VCaP (cell line): ENCODE measurements around the gene BDKRB2.

Experiments
- H3K27ac ChIP-seq: fragments of 450-650 bp; 2 replicates; pipeline ENCODE4 v1.5.1; 2017
- CTCF ChIP-seq: fragments of 450-650 bp; conservative IDR thresholded peaks from 2 replicates; pipeline ENCODE4 v1.5.1; 2017; ENCODE audit warnings: mild to moderate bottlenecking, moderate library complexity

BDKRB2 gene

GRCh38 chr14:96202441-96203094 lies 2.1 kb upstream of the BDKRB2 start:
- TF ChIP-seq CTCF, result no peak
- no peak overlapping the region for H3K27ac ChIP-seq

- H3K27ac ChIP-seq, result no peak overlapping the region
Measured at GRCh38 chr14:96203116-96203515, 1.5 kb upstream of the BDKRB2 start.

GRCh38 chr14:96203635-96204034 lies 1.0 kb upstream of the BDKRB2 start:
- H3K27ac ChIP-seq, result peak overlapping the region; percentile 46; the same call in 1 of the 2 replicates
- TF ChIP-seq CTCF, result no peak

More at GRCh38 chr14:96203116-96203515, 1.5 kb upstream of the BDKRB2 start:
- TF ChIP-seq CTCF, result no peak

- no peak for TF ChIP-seq CTCF
- H3K27ac ChIP-seq, result peak overlapping the region; percentile 46; the same call in 1 of the 2 replicates
Measured at GRCh38 chr14:96205059-96205977, 679 bp downstream of the BDKRB2 start.

- TF ChIP-seq CTCF, result no peak
- no peak overlapping the region for H3K27ac ChIP-seq
Measured at GRCh38 chr14:96205978-96206360, 1.3 kb downstream of the BDKRB2 start.

- no peak overlapping the region for H3K27ac ChIP-seq
- TF ChIP-seq CTCF, result no peak
Measured at GRCh38 chr14:96206461-96206860, 1.8 kb downstream of the BDKRB2 start.

GRCh38 chr14:96207686-96208085 lies 3.0 kb downstream of the BDKRB2 start:
- H3K27ac ChIP-seq, result no peak overlapping the region

More at GRCh38 chr14:96207686-96208085, 3.0 kb downstream of the BDKRB2 start:
- TF ChIP-seq CTCF, result no peak
